ENCODE measurements around the gene DDI1. TPM values are rescaled to one million over a fixed set of nuclear protein-coding genes. Genes with fewer than 3 reads are reported as not detected.

Gene DDI1
- total and polyA plus RNA-seq, 2 donors (not counting 1 experiment from before 2014, with no cell fraction given): not detected

DNA sequence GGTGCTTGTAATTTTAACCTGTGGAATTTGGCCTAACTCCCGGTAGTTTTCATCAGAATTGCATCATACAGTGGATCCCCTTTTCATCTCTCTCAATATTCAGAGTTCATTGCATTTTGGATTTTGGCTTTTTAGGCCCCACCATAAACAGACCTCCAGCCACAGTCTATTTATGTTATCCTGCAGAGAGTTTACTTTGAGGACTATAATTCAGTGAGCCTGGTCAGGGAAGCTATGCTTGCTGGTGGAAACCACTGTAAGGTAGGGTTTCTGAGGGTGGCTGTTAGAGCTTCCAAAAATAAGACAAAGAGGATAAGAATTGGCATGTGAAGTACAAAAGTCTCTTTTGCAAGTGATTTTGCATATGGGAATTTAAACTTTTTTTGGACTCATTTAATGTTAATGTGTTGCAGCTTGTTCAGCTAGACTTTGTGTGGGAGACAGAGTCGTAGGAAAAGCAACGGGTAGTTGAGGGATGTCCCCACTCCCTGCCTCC lies 34.8 kb upstream of the DDI1 start:
- H3K9ac ChIP-seq (ENCODE audit: low read length): no peak overlapping the region
- H3K4me3 ChIP-seq (ENCODE audit: control extremely low read depth in 1 of 5, extremely low read depth in 1 of 5, insufficient read depth in 1 of 5, low read depth in 2 of 5, low read length in 4 of 5): no peak overlapping the region
- no peaks in the 10 kb centered on the region for H3K9me3 ChIP-seq (ENCODE audit: control extremely low read depth in 1 of 3, control insufficient read depth in 2 of 3, insufficient read depth in 1 of 3, low read length in 2 of 3)
- no peak overlapping the region for H3K27ac ChIP-seq (ENCODE audit: low read length in 2 of 2)
- no peak overlapping the region for H3K4me2 ChIP-seq (replicated peaks; ENCODE audit: low read depth, low read length, poor library complexity, severe bottlenecking)
- Mint-ChIP-seq H3K27me3 (no peaks in the 10 kb centered on the region), H3K4me1 (no peaks in the 10 kb centered on the region), H3K9me3 (ENCODE audit: insufficient read depth) (no peaks in the 10 kb centered on the region), H3K27ac (no peak overlapping the region), H3K4me3 (no peak overlapping the region)
- ChIA-PET CTCF (no interaction called here), POLR2A (no interaction called here)
- ATAC-seq (ENCODE audit: low read depth): no peak
- intact Hi-C loops (cut with micrococcal nuclease): no loop called here
- H3K4me1 ChIP-seq (ENCODE audit: control insufficient read depth in 2 of 2, insufficient read depth in 2 of 2, low read length in 2 of 2): no peaks in the 10 kb centered on the region
- no peaks in the 10 kb centered on the region for H3K79me2 ChIP-seq (ENCODE audit: control insufficient read depth, insufficient read depth, low read length)
- DNase-seq: no peak
- H4K20me1 ChIP-seq (ENCODE audit: control insufficient read depth, insufficient read depth, low read length, poor library complexity, severe bottlenecking): no peaks in the 10 kb centered on the region
- TF ChIP-seq EZH2 (IDR thresholded peaks at IDR 0.05; ENCODE audit: borderline replicate concordance, insufficient read depth, low read depth, low read length, poor library complexity, severe bottlenecking): no peak
- TF ChIP-seq CTCF (IDR thresholded peaks at IDR 0.05): no peak
- H2AFZ ChIP-seq (ENCODE audit: insufficient read depth, low read depth, low read length, poor library complexity, severe bottlenecking): no peak overlapping the region
- no peaks in the 10 kb centered on the region for H3K36me3 ChIP-seq (replicated peaks in 1 of 2; ENCODE audit: control extremely low read depth in 1 of 2, control insufficient read depth in 1 of 2, extremely low read depth in 1 of 2, insufficient read depth in 2 of 2, low read length in 1 of 2)
- WGBS (ENCODE audit: insufficient coverage): 92% methylated on average over 2 of the region's 3 CpGs
- H3K27me3 ChIP-seq (replicated peaks in 1 of 4; ENCODE audit: control extremely low read depth in 1 of 4, control insufficient read depth in 3 of 4, insufficient read depth in 4 of 4, low read length in 3 of 4): no peaks in the 10 kb centered on the region

DNA sequence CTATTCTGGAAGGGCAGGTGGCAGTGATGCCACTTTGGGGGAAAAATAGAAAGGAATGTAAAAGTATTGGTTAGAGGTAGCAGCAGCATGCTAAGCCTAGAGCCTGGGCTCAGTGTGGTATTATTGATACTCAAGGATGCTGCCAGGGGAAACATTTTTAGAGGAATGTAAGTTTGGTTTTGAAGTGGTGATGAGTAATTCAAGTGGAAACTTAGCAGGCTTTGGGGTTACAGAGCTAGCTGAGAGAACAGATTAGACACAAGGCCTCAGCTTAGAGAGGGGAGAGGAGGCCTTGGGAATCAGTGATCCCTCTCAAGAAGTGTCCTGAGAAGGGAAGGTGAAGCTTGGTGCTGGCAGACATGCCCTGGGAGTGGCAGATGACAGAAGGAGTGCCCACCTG lies 32.9 kb upstream of the DDI1 start:
- ChIA-PET CTCF (no interaction called here), POLR2A (no interaction called here)
- H3K79me2 ChIP-seq (ENCODE audit: control insufficient read depth, insufficient read depth, low read length): no peaks in the 10 kb centered on the region
- H3K27me3 Mint-ChIP-seq: no peaks in the 10 kb centered on the region
- H3K9me3 Mint-ChIP-seq (ENCODE audit: insufficient read depth): no peaks in the 10 kb centered on the region
- no peaks in the 10 kb centered on the region for H3K9me3 ChIP-seq (ENCODE audit: control extremely low read depth in 1 of 3, control insufficient read depth in 2 of 3, insufficient read depth in 1 of 3, low read length in 2 of 3)
- no peak overlapping the region for H3K9ac ChIP-seq (ENCODE audit: low read length)
- H3K4me2 ChIP-seq (replicated peaks; ENCODE audit: low read depth, low read length, poor library complexity, severe bottlenecking): no peak overlapping the region
- DNase-seq: no peak
- H3K27ac Mint-ChIP-seq: no peak overlapping the region
- no peaks in the 10 kb centered on the region for H3K36me3 ChIP-seq (replicated peaks in 1 of 2; ENCODE audit: control extremely low read depth in 1 of 2, control insufficient read depth in 1 of 2, extremely low read depth in 1 of 2, insufficient read depth in 2 of 2, low read length in 1 of 2)
- H3K27me3 ChIP-seq (replicated peaks in 1 of 4; ENCODE audit: control extremely low read depth in 1 of 4, control insufficient read depth in 3 of 4, insufficient read depth in 4 of 4, low read length in 3 of 4): no peaks in the 10 kb centered on the region
- no peak overlapping the region for H3K27ac ChIP-seq (ENCODE audit: low read length in 2 of 2)
- H3K4me3 ChIP-seq (ENCODE audit: control extremely low read depth in 1 of 5, extremely low read depth in 1 of 5, insufficient read depth in 1 of 5, low read depth in 2 of 5, low read length in 4 of 5): no peak overlapping the region
- no peaks in the 10 kb centered on the region for H3K4me1 Mint-ChIP-seq
- ATAC-seq (ENCODE audit: low read depth): no peak
- no peaks in the 10 kb centered on the region for H4K20me1 ChIP-seq (ENCODE audit: control insufficient read depth, insufficient read depth, low read length, poor library complexity, severe bottlenecking)
- TF ChIP-seq CTCF (IDR thresholded peaks at IDR 0.05) (no peak), EZH2 (IDR thresholded peaks at IDR 0.05; ENCODE audit: borderline replicate concordance, insufficient read depth, low read depth, low read length, poor library complexity, severe bottlenecking) (no peak)
- intact Hi-C loops (cut with micrococcal nuclease): no loop called here
- H2AFZ ChIP-seq (ENCODE audit: insufficient read depth, low read depth, low read length, poor library complexity, severe bottlenecking): no peak overlapping the region
- no peak overlapping the region for H3K4me3 Mint-ChIP-seq
- no peaks in the 10 kb centered on the region for H3K4me1 ChIP-seq (ENCODE audit: control insufficient read depth in 2 of 2, insufficient read depth in 2 of 2, low read length in 2 of 2)
